ENCODE results near the gene TTC24. TPM values are rescaled to one million over a fixed set of nuclear protein-coding genes. Genes with fewer than 3 reads are reported as not detected.
"Not testable (repeated sequence)": the region's sequence is repeated elsewhere in the genome, so short reads cannot be mapped to it uniquely, and the experiment has no call there.

The TTC24 gene
- polyA plus RNA-seq, 5 donors = 0.08 to 0.27 (median 0.21) TPM; not detected in 2

DNA sequence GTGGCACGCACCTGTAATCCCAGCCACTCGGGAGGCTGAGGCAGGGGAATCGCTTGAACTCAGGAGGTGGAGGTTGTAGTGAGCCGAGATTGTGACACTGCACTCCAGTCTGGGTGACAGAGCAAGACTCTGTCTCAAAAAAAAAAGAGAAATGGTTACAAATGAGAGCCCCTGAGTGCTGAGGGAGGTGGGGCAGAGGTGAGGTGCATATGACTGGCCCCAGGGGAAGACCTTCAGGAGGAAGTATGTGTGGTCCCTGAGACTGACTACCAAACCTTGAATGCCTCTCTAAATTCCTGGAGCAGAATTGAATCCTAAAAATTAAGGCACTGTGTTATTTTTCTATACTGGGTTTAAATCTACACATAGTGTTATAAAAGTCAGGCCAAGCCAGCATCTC is 27.8 kb downstream of the TTC24 start:
- not testable (repeated sequence) for DNase-seq

DNA sequence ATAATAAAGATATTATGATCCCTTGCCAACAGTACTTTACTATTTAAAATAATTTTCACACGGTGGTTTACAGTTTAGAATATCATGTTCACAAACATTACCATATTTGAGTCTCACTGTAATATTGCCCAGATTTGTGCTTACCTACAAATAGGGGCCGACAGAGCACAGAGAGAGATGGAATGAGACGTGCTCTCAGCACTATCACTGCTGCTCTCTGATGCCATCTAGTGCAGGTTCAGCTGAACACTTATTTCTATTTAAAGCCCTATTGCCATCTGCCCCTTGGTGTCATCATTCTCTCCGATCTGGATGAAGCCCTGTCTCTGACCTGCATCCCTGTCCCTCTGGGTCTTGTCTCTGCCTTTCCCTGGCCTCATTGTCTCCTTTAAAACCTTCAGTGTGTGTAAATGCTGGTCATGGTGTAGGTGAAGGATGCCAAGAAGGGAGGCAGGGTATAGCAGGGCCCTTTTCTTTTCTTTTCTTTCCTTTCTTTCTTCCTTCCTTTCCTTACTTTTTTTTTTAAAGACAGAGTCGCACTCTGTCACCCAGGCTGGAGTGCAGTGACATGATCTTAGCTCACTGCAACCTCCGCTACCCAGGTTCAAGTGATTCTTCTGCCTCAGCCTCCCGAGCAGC is 28.6 kb downstream of the TTC24 start:
- no peak for DNase-seq

DNA sequence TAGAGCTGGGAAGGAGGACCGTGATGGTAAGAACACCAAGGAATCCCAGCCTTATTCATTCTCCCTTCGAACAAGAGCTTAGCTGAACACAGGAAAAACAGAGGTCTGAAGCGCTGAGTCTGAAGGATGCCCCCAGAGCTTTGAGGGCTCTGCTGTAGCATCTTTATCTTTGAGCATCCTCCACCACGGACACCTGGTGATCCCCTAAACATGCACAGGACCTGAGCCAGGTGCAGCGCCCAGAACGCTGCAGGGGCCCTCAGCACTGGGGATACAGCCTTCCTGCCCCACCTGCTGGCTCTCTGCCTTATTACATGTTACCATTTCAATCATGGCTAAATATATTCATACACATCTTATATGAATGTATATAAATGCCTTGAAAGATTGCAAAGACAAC is 29.5 kb downstream of the TTC24 start:
- DNase-seq = no peak

DNA sequence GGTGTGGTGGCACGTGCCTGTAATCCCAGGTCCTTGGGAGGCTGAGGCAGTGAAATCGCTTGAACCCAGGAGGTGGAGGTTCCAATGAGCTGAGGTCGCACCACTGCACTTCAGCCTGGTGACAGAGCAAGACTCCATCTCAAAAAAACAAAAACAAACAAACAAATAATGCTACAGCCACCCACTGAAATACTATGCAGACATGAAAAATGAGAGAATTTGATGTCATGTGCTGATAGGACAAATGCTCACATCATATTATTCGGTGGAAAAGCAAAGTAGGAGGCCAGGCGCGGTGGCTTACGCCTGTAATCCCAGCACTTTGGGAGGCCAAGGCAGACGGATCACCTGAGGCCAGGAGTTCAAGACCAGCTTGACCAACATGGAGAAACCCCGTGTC is 30.5 kb downstream of the TTC24 start:
- not testable (repeated sequence) for DNase-seq

DNA sequence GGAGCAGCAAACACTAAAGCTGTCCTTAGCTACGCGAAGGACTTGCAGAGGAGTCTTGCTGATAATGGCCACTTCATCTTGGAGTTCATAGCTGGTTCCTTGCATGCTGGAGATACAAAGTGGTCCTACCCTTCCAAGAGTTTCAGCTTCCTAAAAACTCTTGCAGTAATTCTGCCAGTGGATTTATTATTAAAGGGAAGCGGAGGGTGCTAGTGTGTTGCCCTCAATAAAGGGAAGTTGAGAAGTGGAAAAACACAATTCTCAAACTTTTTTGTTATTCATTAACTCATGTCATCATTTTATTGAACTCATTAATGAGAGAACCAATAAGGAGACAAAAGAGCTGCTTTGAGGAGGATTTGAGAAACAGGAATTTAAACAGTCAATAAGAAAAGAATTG is 33.1 kb downstream of the TTC24 start:
- DNase-seq = no peak

DNA sequence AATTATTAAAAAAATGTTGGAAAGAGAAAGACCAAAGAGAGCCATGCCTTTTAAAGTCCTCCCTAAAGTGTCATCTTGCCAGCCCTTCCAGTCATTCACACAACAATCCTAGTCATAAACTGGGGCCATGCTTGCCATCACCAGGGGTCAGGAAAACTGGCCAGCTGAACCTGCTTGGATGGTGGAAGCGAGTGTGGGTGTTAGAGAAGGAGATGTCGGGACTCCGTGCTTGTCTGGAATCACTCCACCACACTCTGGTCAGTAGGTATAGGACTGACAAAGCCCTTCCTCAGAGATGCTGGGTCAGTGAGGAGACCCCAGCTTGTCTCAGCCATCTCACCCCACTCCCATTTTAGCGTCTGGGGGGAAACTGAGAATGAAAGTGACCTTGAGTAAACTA is 36.4 kb downstream of the TTC24 start:
- DNase-seq = no peak

DNA sequence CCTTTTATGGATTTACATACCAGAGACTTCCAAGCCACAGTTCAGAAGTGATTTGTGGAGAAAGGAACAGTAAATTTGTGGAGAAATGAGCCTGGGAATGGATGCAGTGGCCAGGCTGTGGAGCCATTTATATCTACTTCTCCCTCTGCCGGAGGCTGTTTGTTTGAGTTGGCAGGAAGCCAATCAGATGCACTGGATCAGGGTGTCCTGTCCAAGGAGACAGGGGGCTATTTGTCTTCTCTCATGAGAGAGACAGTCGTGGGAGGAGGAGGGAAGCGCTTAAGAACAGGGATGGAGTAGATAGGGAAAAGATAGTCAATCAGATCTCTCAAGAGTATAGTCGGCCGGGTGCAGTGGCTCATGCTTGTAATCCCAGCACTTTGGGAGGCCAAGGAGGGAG is 36.9 kb downstream of the TTC24 start:
- no peak for DNase-seq

DNA sequence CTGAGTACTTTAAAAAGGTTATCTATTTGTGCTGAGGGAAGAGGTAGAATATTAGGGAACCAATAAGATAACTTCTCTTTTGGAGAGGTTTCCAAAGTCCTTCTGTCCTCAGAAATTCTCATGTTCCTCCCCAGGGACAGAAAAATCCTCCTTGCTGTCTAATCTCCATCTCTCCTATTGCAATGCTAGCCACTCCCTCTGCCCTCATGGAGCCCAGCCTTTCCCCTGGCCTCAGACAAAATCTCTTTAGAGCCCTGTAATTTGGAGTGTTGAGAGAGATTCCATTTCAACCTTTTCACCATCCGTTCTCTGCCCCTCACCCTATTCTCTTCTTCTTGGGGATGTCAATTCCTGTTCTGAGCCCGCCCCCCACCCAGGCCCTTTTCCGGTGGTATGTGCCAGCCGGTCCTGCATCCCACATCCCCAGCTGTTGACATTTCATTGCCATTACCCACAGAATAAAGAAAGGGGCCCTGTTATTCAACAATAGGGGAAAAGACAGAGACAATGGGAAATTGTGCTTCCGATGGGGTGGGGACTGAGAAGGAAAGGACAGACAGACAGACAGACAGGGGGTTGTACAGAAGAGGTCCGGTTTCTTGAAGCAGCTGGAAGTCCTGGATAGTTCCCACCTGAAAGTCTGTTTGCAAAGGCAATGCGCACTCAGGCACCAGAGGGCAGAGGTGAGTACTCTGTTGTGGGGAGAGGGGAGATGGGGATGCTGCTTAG is 39.5 kb downstream of the TTC24 start, which contains the start of gene HAPLN2:
HAPLN2 (plus strand) TSS at position 563 of the 729 bp plus-strand sequence. CDS start 4,076 bp downstream, outside the sequence.
- DNase-seq = no peak

DNA sequence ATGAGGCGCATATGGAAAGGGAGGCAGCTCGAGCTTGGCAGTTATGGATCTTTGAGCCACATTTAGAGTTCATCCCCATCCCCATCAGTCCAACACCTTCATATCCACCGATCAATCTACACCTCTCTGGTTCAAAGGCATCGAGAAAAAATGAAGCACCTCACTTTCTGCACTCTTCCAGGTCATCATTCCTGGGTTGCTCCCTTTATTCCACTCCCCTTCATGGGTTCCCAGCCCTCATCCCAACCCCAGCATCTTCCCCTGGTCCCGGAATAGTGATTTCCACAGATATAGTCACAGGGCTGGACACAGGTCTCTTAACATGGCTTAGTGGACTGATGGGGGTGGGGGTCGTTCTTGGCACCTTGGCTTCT is 40.0 kb downstream of the TTC24 start:
- DNase-seq = no peak

DNA sequence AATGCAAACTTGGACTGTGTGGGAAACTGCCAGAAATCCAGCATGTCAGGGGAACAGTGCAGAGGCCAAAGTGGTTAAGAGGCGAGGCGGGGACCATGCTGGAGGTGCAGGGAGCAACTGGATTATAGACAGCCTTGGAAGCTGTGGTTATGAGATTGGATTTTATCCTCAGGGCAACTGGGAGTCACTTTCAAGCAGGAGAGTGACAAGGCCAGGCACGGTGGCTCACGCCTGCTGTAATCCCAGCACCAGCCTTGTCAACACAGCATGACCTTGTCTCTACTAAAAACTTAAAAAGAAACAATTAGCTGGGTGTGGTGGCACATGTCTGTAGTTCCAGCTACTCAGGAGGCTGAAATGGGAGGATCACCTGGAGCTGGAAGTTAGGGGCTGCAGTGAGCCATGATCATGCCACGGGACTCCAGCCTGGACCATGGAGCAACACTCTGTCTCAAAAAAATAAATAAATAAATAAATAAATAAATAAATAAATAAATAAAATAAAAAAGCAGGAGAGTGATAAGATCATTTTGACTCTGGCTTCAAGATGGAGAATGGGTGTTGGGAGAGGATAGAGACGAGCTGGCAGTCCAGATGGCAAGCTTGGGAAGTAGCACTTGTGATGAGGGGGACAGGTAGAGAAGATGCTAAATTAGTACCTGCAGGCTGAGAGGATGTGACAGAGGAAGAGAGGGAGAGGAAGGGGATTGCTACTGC is 43.2 kb downstream of the TTC24 start:
- DNase-seq = no peak

DNA sequence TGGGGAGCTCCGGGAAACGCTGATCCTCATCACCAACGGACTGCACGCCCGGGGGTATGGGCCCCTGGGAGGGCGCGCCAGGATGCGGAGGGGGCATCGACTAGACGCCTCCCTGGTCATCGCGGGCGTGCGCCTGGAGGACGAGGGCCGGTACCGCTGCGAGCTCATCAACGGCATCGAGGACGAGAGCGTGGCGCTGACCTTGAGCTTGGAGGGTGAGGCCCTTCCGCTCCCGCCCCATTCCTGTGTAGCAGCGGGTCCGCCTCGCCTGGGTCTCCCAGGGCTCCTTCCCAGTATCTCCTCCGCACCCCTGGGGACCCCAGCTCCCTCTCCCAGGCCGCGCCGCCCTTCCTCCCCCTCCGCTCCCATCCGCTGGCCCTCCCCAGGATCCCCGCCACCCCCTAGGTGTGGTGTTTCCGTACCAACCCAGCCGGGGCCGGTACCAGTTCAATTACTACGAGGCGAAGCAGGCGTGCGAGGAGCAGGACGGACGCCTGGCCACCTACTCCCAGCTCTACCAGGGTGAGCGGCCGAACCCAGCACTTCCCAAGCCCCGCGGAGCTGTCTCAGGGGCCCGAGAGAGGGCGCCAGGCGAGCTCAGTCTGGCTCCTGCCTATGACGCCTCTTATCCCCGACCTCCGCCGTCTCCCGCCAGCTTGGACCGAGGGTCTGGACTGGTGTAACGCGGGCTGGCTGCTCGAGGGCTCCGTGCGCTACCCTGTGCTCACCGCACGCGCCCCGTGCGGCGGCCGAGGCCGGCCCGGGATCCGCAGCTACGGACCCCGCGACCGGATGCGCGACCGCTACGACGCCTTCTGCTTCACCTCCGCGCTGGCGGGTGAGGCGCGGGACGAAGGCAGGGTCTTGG is 44.7 kb downstream of the TTC24 start:
- DNase-seq = no peak

DNA sequence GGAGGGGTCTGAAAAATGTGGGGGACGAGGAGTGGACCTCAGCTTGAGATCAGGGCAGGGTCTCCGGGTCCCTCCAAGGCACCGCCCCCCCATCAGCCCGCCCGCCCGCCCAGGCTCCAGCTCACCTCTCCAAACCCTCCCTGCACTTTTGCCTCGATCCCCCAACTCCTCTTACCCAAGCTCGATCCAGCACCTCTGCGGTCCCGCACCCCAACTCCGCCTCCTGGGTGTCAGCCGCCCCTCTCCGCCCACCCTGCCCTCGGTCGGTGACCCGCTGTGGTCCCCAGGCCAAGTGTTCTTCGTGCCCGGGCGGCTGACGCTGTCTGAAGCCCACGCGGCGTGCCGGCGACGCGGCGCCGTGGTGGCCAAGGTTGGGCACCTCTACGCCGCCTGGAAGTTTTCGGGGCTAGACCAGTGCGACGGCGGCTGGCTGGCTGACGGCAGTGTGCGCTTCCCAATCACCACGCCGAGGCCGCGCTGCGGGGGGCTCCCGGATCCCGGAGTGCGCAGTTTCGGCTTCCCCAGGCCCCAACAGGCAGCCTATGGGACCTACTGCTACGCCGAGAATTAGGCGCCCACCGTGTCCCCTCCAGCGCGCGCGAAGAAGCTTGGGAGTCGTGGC is 45.4 kb downstream of the TTC24 start:
- no peak for DNase-seq

DNA sequence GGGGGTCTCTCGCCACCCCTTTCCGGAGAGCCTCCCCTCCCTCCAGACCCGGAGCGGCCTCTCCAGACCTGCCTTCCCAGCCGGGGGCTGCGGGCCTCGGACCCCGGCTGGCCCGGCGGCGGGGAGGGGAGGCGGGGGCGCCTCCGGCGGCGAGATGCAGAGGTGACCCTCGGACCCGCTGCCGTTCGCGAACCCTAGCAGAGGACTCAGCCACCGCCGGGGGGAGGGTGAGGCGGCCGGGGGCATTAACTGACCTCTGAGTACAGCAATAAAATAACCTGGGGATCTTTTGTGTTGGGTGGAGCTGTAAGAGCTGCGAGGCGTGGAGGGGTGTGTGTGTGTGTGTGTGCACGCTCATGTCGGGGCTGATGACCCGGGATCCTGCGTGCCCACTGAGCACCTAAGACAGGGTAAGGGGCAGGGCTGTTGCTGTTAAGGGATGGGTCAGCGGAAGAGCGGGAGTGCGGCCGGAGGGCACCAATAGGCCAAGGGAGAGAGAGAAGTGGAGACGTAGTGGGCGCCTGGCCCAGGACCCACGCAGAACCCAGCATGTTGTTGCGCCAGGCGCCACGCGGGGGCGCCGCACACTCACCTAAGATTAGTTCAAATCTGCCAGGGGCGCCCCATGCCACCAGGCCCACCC is 46.0 kb downstream of the TTC24 start:
- DNase-seq = no peak

DNA sequence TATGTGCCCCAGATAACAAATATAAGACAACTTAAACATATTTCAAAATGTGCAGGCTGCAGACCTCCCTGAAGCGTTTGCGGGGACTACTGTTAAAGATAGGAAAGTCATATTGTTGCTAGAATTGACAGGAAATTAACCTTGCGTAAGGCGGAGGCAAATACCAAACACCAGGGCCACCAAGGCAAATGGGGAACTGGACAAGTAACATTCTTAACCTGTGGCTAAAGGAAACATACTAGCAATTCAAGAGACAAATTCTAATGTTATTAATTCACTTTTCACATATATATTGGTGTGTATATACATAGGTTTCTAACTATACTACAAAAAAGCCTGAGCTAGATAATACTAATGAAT is 46.5 kb downstream of the TTC24 start:
- no peak for DNase-seq

DNA sequence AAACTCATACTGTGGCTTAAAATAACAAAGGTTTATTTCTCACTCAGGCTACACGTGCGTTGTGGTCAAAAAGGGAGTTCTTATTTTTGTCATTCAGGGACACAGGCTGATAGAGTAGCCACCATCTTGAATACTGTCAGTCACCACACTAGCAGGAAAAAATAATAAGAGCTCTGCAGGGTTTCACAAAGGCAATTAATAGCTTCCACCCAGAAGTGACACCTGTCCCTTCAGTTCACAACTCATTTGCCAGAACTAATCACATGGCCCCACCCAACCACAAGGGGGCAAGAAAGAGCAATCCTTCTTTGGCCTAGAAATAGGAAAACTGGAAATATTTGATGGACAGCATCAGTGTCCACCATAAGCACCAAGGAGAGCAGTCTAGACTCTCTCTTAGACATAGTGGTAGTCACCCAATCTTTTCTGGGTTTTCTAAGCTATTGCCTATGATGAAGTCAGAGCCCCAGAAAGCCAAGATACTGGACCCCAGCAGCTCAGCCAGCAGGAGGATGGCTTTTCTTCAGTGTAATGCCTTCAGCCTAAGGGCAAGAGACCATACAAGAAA is 47.9 kb downstream of the TTC24 start:
- no peak for DNase-seq

DNA sequence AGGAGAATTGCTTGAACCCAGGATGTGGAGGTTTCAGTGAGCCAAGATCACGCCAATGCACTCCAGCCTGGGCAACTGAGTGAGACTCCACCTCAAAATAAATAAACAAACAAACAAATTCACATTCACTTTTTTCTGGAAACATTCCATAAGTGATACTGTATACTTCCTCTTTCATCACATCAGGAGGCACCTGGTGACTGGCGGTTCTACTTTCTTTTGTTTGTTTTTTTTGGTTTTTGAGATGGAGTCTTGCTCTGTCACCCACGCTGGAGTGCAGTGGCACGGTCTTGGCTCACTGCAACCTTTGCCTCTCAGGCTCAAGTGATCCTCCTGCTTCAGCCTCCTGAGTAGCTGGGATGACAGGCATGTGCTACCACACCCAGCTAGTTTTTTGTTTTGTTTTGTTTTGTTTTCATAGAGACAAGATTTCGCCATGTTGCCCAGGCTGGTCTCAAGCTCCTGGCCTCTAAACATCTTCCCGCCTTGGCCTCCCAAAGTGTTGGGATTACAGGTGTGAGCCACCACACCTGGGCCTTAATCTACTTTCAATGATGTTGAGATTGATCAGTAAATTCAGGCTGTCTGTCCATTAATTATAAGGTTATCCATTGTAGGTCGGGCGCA is 50.4 kb downstream of the TTC24 start:
- no peak for DNase-seq

DNA sequence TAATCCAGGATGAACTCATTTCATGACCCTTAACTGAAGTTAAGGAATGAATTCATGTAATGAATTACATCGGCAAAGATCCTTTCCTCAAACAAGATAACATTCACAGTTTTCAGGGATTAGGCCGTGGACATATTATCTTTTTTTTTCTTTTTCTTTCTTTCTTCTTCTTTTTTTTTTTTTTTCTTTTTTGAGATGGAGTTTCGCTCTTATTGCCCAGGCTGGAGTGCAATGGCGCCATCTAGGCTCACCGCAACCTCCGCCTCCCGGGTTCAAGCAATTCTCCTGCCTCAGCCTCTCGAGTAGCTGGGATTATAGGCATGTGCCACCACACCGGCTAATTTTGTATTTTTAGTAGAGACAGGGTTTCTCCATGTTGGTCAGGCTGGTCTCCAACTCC is 51.6 kb downstream of the TTC24 start:
- DNase-seq = not testable (repeated sequence)

DNA sequence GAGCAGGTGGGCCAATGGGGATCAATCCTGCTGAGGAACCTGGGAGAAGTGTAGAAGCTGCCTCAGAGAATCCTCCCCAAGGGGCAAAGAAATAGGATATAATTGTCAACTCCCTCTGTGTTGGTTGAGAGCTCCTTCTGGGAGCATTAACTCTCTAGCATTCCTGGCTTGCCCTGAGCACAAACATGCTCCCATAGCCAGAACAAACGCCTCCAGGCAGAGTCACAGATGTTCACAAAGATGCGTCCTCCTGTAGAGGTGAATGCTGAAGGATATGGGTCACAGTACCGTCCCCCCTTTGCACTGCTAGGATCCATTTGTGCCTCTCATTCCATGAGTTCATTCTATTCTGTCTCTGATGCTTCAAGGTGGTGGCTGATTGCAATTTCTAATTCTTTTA is 52.8 kb downstream of the TTC24 start:
- DNase-seq = no peak
